GM19351 (cell line): ENCODE measurements around the gene FAM193A.
"Not testable (repeated sequence)": the region's sequence is repeated elsewhere in the genome, so short reads cannot be mapped to it uniquely, and the experiment has no call there.

ENCODE experiments used
- ATAC-seq: cut with Tn5 transposase; IDR thresholded peaks from one replicate; pipeline ENCODE4 v1.9.1; 2021; ENCODE audit warnings: mild to moderate bottlenecking, moderate library complexity; ENCODE audit not compliant: unreplicated experiment

The FAM193A gene

DNA sequence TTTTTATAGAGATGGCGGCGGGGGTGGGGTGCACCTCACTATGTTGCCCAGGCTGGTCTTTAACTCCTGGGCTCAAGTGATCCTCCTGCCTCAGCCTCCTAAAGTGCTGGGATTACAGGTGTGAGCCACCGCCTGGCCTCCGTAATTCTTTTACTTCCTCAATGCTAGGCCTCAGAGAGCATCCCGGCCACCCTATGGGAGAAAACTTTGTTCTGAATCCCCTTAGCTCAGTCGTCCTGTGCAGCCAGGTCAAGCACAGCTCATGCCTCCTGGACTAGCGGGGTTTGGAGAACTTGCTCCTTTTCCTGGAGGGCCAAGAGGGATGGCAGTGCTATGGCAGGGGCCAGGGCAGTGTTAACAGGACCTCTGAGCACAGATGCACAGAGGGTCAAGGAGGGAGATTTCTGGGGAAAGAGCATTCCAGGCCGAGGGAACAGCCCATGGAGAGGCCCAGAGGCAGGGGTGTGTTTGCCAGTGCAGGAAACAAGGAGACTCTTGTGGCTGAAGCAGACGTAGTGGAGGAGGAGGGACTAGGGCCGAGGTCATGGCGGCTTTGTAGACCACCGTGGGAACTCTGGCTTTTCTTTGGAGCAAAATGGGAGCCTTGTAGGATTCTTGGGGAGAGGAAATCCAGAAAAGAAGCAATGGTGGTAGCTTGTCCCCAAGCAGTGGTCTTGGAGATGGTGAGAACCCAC is 229.5 kb downstream of the FAM193A start:
- ATAC-seq, result no peak

DNA sequence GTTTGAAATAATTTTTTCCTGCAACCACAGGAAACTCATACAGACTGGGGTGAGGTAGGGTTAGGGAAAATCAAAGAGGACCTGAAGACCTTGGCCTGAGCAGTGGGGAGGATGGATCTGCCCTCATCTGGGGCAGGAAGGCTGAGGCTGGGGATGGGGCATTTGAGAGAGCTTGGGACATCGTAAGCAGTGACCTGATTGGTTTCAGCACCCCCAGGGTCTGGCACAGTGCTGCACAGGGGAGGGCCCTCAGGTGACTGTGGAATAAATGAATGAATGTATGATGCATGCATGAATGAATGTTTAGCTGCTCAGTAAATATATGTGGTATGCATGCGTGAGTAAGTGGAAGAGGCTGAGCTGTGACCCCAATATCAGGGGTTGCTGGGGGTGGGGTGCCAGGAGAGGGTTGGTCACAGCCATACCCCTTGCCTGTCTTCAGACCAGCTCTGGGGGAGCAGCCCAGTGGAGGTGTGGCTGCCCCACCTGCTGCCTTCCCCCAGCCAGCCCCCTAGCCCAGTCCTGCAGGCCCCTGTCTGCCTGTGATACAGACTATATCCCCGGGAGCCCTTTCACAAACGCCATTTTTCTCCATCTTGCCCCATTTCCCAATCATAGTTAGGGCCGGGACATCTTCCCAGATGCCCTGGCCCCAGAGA is 230.7 kb downstream of the FAM193A start:
- ATAC-seq, result no peak

- no peak for ATAC-seq
Observed at GRCh38 chr4:2767705-2768074, 231.2 kb downstream of the FAM193A start.

DNA sequence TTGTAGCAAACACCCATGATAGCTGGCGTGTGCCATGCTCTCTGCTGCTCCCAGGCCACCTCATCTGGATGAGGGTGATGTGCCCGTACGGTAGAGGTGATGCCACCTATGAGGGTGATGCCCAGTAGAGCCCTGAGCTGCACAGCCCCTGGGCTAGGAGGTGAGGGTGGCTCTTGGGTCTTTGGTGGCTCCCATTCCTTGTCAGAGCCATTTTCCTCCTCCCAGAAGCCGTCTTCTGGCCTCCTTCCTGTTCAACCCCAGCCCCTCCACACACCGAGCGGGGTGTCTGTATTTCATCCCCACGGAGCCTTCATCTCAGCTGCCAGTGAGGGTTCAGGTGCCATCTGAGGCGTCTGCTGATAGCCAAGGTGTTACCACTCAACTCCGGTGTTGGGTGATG is 231.7 kb downstream of the FAM193A start:
- ATAC-seq, result no peak

DNA sequence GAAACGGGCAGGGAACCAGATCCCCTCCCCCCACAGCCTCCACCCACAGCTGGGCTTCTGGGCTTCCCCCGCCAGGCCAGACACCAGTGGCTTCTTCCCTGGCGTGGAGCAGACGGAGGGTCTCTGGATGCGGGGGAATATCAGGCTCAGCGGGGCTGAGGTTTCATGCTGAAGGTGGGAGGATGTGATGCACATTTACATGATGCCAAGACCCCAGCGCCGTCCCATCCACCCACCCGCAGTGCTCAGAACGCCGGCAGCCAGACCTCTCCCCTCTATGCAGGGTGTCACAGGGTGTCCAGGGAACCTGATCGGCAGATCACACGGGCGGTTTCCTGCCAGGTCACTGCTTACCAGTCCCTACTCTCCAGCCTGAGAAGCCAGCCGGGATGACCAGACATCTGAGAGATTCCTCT is 232.5 kb downstream of the FAM193A start:
- no peak for ATAC-seq

DNA sequence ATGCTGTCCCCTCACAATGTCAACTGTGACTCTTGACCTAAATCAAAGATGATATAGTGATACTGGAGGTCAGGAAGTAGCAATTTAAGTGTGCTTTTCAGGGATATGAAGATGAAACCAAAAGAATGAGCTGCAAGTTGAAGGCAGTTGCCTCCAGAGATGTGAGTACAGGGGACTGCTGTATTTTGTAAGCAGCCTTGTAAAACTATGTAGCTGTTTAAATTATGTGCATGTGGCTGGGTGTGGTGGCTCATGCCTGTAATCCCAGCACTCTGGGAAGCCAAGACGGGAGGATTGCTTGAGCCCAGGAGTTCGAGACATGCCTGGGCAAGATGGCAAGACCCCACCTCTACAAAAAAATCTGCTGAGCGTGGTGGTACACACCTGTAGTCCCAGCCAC is 234.8 kb downstream of the FAM193A start:
- no peak for ATAC-seq

DNA sequence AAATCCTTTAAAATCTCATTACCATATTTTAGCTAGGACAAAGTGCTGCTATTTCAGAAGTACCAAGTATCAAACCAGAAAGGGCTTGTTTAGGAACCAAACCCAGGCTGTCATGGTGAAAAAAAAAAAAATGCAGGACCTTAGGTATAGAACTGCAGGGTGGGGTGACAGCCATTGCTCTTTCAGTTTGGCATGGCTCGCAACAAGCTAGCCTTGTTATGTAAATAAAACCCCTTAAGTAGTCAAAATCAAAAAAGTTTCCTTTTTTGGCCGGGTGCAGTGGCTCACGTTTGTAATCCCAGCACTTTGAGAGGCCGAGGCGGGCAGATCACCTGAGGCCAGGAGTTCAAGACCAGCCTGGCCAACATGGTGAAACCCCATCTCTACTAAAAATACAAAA is 244.2 kb downstream of the FAM193A start:
- ATAC-seq, result not testable (repeated sequence)

DNA sequence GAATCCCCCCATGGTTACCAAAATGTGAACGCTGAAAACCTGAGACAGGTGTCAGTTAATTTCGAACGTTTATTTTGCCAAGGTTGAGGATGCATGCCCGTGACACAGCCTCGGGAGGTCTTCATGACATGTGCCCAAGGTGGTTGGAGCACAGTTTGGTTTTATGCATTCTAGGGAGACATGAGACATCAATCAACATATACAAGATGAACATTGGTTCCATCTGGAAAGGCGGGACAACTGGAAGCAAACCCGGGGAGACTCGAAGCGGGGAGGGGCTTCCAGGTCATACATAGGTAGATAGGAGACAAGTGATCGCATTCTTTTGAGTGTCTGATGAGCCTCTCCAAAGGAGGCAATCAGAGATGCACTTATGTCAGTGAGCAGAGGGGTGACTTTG is 245.5 kb downstream of the FAM193A start:
- no peak for ATAC-seq
